HepG2 (cell line): ENCODE results near the gene COMMD8. TPM values are rescaled to one million over a fixed set of nuclear protein-coding genes. Genes with fewer than 3 reads are reported as not detected.

Source experiments
- ATAC-seq: fragments of 200-7000 bp; cut with Tn5 transposase; 3 replicates; pipeline ENCODE4 v1.9.1; 2020; ENCODE audit warnings: mild to moderate bottlenecking, moderate library complexity
- BruUV-seq: library from RNA; stranded (reverse); fragments of 400-500 nt; replicated peaks from 2 replicates; lab custom pipeline; 2021; lab: Mats Ljungman, UMichigan
- CTCF ChIA-PET: fragments of 300-600 bp; formaldehyde crosslinking; extraction: SDS; loops from one replicate; lab custom pipeline; 2021; ENCODE audit warnings: low total read pairs, inconsistent platforms, low intra/inter-chr PET ratio; lab: Yijun Ruan, JAX
- POLR2A ChIA-PET: fragments of 350-600 bp; sonication (Branson Sonifier 250); formaldehyde crosslinking; loops from one replicate; lab custom pipeline; 2020; ENCODE audit warnings: antibody characterized with exemption, inconsistent platforms; lab: Yijun Ruan, JAX
- DNase-seq: peaks from one replicate; pipeline ENCODE4 v3.0.0-alpha.2; 2015; ENCODE audit warnings: low spot score
- FAIRE-seq: peaks from 3 replicates; lab custom pipeline; 2011; peaks lifted over from hg19 to GRCh38; lab: Jason Lieb, UNC
- H2AFZ ChIP-seq: one replicate; pipeline ENCODE4 v1.6.1; 2011; ENCODE audit warnings: low read length, inconsistent platforms
- H3K27ac ChIP-seq: fragments of 300-600 bp; 3 replicates; pipeline ENCODE4 v1.8.0; 2011; ENCODE audit warnings: mixed run types, mild to moderate bottlenecking, mixed read lengths, low read length, inconsistent platforms; ENCODE audit not compliant: insufficient read depth; ENCODE audit errors: extremely low read length
- H3K27me3 ChIP-seq, 2 experiments: fragments of 200-600 bp in 1 of 2; 2 replicates in 1 of 2; 3 replicates in 1 of 2; pipeline versions ENCODE4 v1.6.0 to v1.8.0; 2011; ENCODE audit warnings: low read length in 2 of 2, mild to moderate bottlenecking in 2 of 2, moderate library complexity in 2 of 2, inconsistent platforms in 1 of 2; ENCODE audit not compliant: insufficient read depth in 2 of 2, control insufficient read depth in 1 of 2
- H3K36me3 ChIP-seq, 2 experiments: fragments of 200-600 bp in 1 of 2; replicated peaks in 1 of 2; 2 replicates in 1 of 2; 3 replicates in 1 of 2; pipeline versions ENCODE4 v1.5.1 to v1.8.0; 2011; ENCODE audit warnings: low read length in 2 of 2, inconsistent platforms in 1 of 2; ENCODE audit not compliant: insufficient read depth in 2 of 2, control insufficient read depth in 1 of 2
- H3K4me1 ChIP-seq: 2 replicates; pipeline ENCODE4 v1.5.1; 2012; ENCODE audit warnings: low read length, inconsistent platforms; ENCODE audit not compliant: insufficient read depth
- H3K4me2 ChIP-seq: 2 replicates; pipeline ENCODE4 v1.6.0; 2011; ENCODE audit warnings: low read depth, low read length, inconsistent platforms
- H3K4me3 ChIP-seq, 3 experiments: fragments of 200-600 bp in 1 of 3; sonication (generic), shearing (Covaris generic) in 1 of 3; replicated peaks in 1 of 3; 2 replicates each; pipeline ENCODE4 v1.5.1; 2011 to 2016; ENCODE audit warnings: low read length in 3 of 3, inconsistent platforms in 2 of 3, low read depth in 2 of 3, mild to moderate bottlenecking in 2 of 3, control low read depth in 1 of 3, mixed read lengths in 1 of 3; ENCODE audit not compliant: insufficient read depth in 1 of 3
- H3K79me2 ChIP-seq: one replicate; pipeline ENCODE4 v1.6.1; 2011; ENCODE audit warnings: low read length, inconsistent platforms; ENCODE audit not compliant: insufficient read depth
- H3K9ac ChIP-seq: 2 replicates; pipeline ENCODE4 v1.6.0; 2011; ENCODE audit warnings: mild to moderate bottlenecking, low read depth, low read length, inconsistent platforms; ENCODE audit not compliant: insufficient read depth
- H3K9me3 ChIP-seq: 2 replicates; pipeline ENCODE4 v1.5.1; 2012; ENCODE audit warnings: mild to moderate bottlenecking, low read length
- H4K20me1 ChIP-seq: 2 replicates; pipeline ENCODE4 v1.6.0; 2011; ENCODE audit warnings: inconsistent platforms, mild to moderate bottlenecking, low read length, moderate library complexity; ENCODE audit not compliant: insufficient read depth
- ARNT2 ChIP-seq: sonication (generic); formaldehyde crosslinking; IDR thresholded peaks from 2 replicates; pipeline ENCODE4 v1.8.0; 2022; ENCODE audit warnings: mild to moderate bottlenecking, low read depth, missing genetic modification reagents, moderate library complexity
- ATF6 ChIP-seq: sonication (generic); formaldehyde crosslinking; conservative IDR thresholded peaks from 2 replicates; pipeline ENCODE4 v1.4.0; 2020; ENCODE audit warnings: missing genetic modification reagents
- BRF2 ChIP-seq: sonication (generic); formaldehyde crosslinking; IDR thresholded peaks from 2 replicates; pipeline ENCODE4 v1.8.1; 2022; ENCODE audit warnings: mild to moderate bottlenecking, missing genetic modification reagents
- ELF1 ChIP-seq: sonication (generic); formaldehyde crosslinking; IDR thresholded peaks from 2 replicates; pipeline ENCODE4 v1.4.0; 2020; ENCODE audit warnings: missing genetic modification reagents
- YY1 ChIP-seq: IDR thresholded peaks from 2 replicates; pipeline ENCODE4 v1.6.1; 2011; ENCODE audit warnings: low read length, low read depth, moderate library complexity, mild to moderate bottlenecking; ENCODE audit not compliant: insufficient read depth, insufficient replicate concordance
- WGBS: methylation state at CpG from one replicate; pipeline ENCODE4 v1.1.6; 2017; ENCODE audit warnings: low lambda C conversion rate; 5-methylcytosine and 5-hydroxymethylcytosine counted together
- in situ Hi-C: cut with HindIII; loops from 2 replicates; pipeline ENCODE4 v1.10.0; 2017; ENCODE audit warnings: low pct_unique_long_range_greater_than_20kb; ENCODE audit not compliant: extremely low pct_ligation_motif_present
- intact Hi-C: fragments of 100-400 bp; cut with micrococcal nuclease; formaldehyde crosslinking; loops from one replicate; pipeline ENCODE4 v1.10.0; 2022; ENCODE audit not compliant: unreplicated experiment
- polyA plus RNA-seq, 8 experiments: library from polyadenylated mRNA; depleted of rRNA in 3 of 8; stranded (reverse) in 7 of 8; unstranded in 1 of 8; fragments of >200 nt; fragmentation: Illumina TruSeq in 4 of 8; extraction: Trizol in 4 of 8; gene quantifications; 2 replicates each; pipeline versions ENCODE4 v1.2.1 to v1.2.3, GENCODE V29; 2011 to 2016; ENCODE audit warnings: low read depth in 4 of 8, missing spikeins in 1 of 8, mixed read lengths in 1 of 8; ENCODE audit not compliant: insufficient read depth in 1 of 8
- total RNA-seq, 5 experiments: library from RNA; depleted of rRNA; stranded (reverse); fragments of >200 nt; fragmentation: Illumina TruSeq; extraction: Trizol; gene quantifications; 2 replicates each; pipeline ENCODE4 v1.2.3, GENCODE V29; 2016; ENCODE audit warnings: low read depth in 1 of 5

COMMD8 gene
- total and polyA plus RNA-seq, 2 of the 13 experiments (the other 11 are each of a cell fraction or from before 2014, with no cell fraction given), result 7.1 to 20.3 TPM

- TF ChIP-seq ARNT2 (CRISPR knock-in tag), result peak; percentile 63; the same call in 1 of the 2 replicates
- no peak for TF ChIP-seq BRF2 (CRISPR knock-in tag)
These were observed 21.7 kb upstream of the COMMD8 start, which contains the start of gene ATP10D (continued) for GRCh38 chr4:47485047-47485692.

- H3K79me2 ChIP-seq, result no peaks in the 10 kb centered on the region
- DNase-seq (no peak), FAIRE-seq (no peak), ATAC-seq (peak; percentile 4; the same call in 1 of the 3 replicates)
- ChIA-PET CTCF (no interaction called here), POLR2A (interaction anchor here (2.2 kb wide), 1 partner anchor 21 kb away, joined by 15 read pairs; the partner anchor contains the start of gene COMMD8)
- WGBS, result 0% methylated on average over 3 of the region's 3 CpGs
- H3K4me3 ChIP-seq, result peak overlapping the region in 1 of 3 experiments; percentile 66; a peak in 2 of 6 replicates
- H3K4me2 ChIP-seq, result peak overlapping the region; percentile 89
- H3K9me3 ChIP-seq, result no peaks in the 10 kb centered on the region
- no peak for TF ChIP-seq ELF1 (CRISPR knock-in tag)
- no peak for TF ChIP-seq YY1
- TF ChIP-seq ATF6 (CRISPR knock-in tag), result no peak
- in situ Hi-C loops (no loop called here), intact Hi-C loops (loop anchor here (2.0 kb wide), 1 partner anchor 21 kb away; the partner anchor contains the start of gene COMMD8)
- no peaks in the 10 kb centered on the region for H4K20me1 ChIP-seq
- no peak overlapping the region for H3K9ac ChIP-seq
- peaks cover 20% of the 10 kb centered on the region for H3K4me1 ChIP-seq
- no TSS peak for BruUV-seq
- peak overlapping the region; percentile 80 for H2AFZ ChIP-seq
- no peak overlapping the region for H3K27ac ChIP-seq
- no peaks in the 10 kb centered on the region for H3K36me3 ChIP-seq
- peaks cover 0 to 3% of the 10 kb centered on the region in 2 experiments; a peak in 1 of 5 replicates for H3K27me3 ChIP-seq
These were observed 20.7 kb upstream of the COMMD8 start for GRCh38 chr4:47484168-47484567.
